Measurements from ENCODE around the gene MS4A8. TPM values are rescaled to one million over a fixed set of nuclear protein-coding genes. Genes with fewer than 3 reads are reported as not detected.

The MS4A8 gene
- total RNA-seq (ENCODE audit: low replicate concordance) = not detected in 2 replicates

- Histone ChIP-seq H3K9me3 (ENCODE audit: low read depth) (no peaks in the 10 kb centered on the region), H3K36me3 (no peaks in the 10 kb centered on the region), H3F3A (ENCODE audit: low read depth) (no peaks in the 10 kb centered on the region), H3K27me3 (no peaks in the 10 kb centered on the region), H3K4me1 (peaks cover 4% of the 10 kb centered on the region), H3K4me3 (no peak within 1 kb of the TSS), H3K9ac (no peak within 1 kb of the TSS), H2AFZ (replicated peaks) (peak within 1 kb of the TSS; percentile 17), H4K20me1 (ENCODE audit: low read depth) (no peaks in the 10 kb centered on the region), H3K4me2 (no peak within 1 kb of the TSS), H3K79me2 (ENCODE audit: low read depth) (no peaks in the 10 kb centered on the region), H3K27ac (no peak within 1 kb of the TSS)
- H3K4me3 Mint-ChIP-seq = no peak within 1 kb of the TSS
- no peak within 1 kb of the TSS for H3K27ac Mint-ChIP-seq
- H3K27me3 Mint-ChIP-seq (ENCODE audit: insufficient read depth, low read depth) = no peaks in the 10 kb centered on the region
- H3K4me1 Mint-ChIP-seq = peaks cover 8% of the 10 kb centered on the region
- H3K9me3 Mint-ChIP-seq = no peaks in the 10 kb centered on the region
- H3K36me3 Mint-ChIP-seq = no peaks in the 10 kb centered on the region
- TF ChIP-seq EZH2phosphoT487 (IDR thresholded peaks at IDR 0.05) (no peak), EZH2 (IDR thresholded peaks at IDR 0.05) (no peak)
- TF ChIP-seq, protein P1, sequence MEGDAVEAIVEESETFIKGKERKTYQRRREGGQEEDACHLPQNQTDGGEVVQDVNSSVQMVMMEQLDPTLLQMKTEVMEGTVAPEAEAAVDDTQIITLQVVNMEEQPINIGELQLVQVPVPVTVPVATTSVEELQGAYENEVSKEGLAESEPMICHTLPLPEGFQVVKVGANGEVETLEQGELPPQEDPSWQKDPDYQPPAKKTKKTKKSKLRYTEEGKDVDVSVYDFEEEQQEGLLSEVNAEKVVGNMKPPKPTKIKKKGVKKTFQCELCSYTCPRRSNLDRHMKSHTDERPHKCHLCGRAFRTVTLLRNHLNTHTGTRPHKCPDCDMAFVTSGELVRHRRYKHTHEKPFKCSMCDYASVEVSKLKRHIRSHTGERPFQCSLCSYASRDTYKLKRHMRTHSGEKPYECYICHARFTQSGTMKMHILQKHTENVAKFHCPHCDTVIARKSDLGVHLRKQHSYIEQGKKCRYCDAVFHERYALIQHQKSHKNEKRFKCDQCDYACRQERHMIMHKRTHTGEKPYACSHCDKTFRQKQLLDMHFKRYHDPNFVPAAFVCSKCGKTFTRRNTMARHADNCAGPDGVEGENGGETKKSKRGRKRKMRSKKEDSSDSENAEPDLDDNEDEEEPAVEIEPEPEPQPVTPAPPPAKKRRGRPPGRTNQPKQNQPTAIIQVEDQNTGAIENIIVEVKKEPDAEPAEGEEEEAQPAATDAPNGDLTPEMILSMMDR (IDR thresholded peaks at IDR 0.05) = no peak
- DNase-seq (ENCODE audit: low spot score) = no peak
Observed at GRCh38 chr11:60699284-60699691, at the start of gene MS4A8. TSS of gene MS4A8 (plus strand) at chr11:60699612. CDS start at chr11:60700861, 1,249 bp downstream.

- Histone ChIP-seq H4K20me1 (ENCODE audit: low read depth) (no peaks in the 10 kb centered on the region), H2AFZ (replicated peaks) (peak overlapping the region; percentile 36), H3K36me3 (no peaks in the 10 kb centered on the region), H3K4me3 (no peak overlapping the region), H3K4me2 (no peak overlapping the region), H3K9me3 (ENCODE audit: low read depth) (no peaks in the 10 kb centered on the region), H3K9ac (no peak overlapping the region), H3K27ac (no peak overlapping the region), H3K4me1 (no peaks in the 10 kb centered on the region), H3K27me3 (no peaks in the 10 kb centered on the region), H3K79me2 (ENCODE audit: low read depth) (no peaks in the 10 kb centered on the region), H3F3A (ENCODE audit: low read depth) (no peaks in the 10 kb centered on the region)
- DNase-seq (ENCODE audit: low spot score) = peak; percentile 6
- no peaks in the 10 kb centered on the region for H3K4me1 Mint-ChIP-seq
- no peaks in the 10 kb centered on the region for H3K36me3 Mint-ChIP-seq
- no peak overlapping the region for H3K27ac Mint-ChIP-seq
- no peaks in the 10 kb centered on the region for H3K9me3 Mint-ChIP-seq
- H3K27me3 Mint-ChIP-seq (ENCODE audit: insufficient read depth, low read depth) = peaks cover 2% of the 10 kb centered on the region
- TF ChIP-seq EZH2phosphoT487 (IDR thresholded peaks at IDR 0.05) = no peak
- TF ChIP-seq, protein P1 (IDR thresholded peaks at IDR 0.05) = peak; percentile 12
- TF ChIP-seq EZH2 (IDR thresholded peaks at IDR 0.05) = no peak
- no peak overlapping the region for H3K4me3 Mint-ChIP-seq
Observed at GRCh38 chr11:60657888-60658287, 41.5 kb upstream of the MS4A8 start.

GRCh38 chr11:60658409-60658808 is 41.0 kb upstream of the MS4A8 start:
- no peaks in the 10 kb centered on the region for H3K79me2 ChIP-seq (ENCODE audit: low read depth)
- peak overlapping the region; percentile 36 for H2AFZ ChIP-seq (replicated peaks)
- DNase-seq (ENCODE audit: low spot score) = no peak
- no peaks in the 10 kb centered on the region for H3F3A ChIP-seq (ENCODE audit: low read depth)
- H3K27ac Mint-ChIP-seq = no peak overlapping the region
- no peaks in the 10 kb centered on the region for H3K9me3 Mint-ChIP-seq
- H3K36me3 ChIP-seq = no peaks in the 10 kb centered on the region
- H3K27me3 Mint-ChIP-seq (ENCODE audit: insufficient read depth, low read depth) = peaks cover 2% of the 10 kb centered on the region
- H3K27ac ChIP-seq = no peak overlapping the region
- H4K20me1 ChIP-seq (ENCODE audit: low read depth) = no peaks in the 10 kb centered on the region
- H3K36me3 Mint-ChIP-seq = no peaks in the 10 kb centered on the region
- no peaks in the 10 kb centered on the region for H3K9me3 ChIP-seq (ENCODE audit: low read depth)
- H3K27me3 ChIP-seq = no peaks in the 10 kb centered on the region
- H3K9ac ChIP-seq = no peak overlapping the region
- H3K4me3 ChIP-seq = no peak overlapping the region
- no peak overlapping the region for H3K4me3 Mint-ChIP-seq
- TF ChIP-seq EZH2phosphoT487 (IDR thresholded peaks at IDR 0.05) (no peak), EZH2 (IDR thresholded peaks at IDR 0.05) (no peak)
- TF ChIP-seq, protein P1 (IDR thresholded peaks at IDR 0.05) = no peak
- no peaks in the 10 kb centered on the region for H3K4me1 Mint-ChIP-seq
- H3K4me2 ChIP-seq = no peak overlapping the region
- no peaks in the 10 kb centered on the region for H3K4me1 ChIP-seq

All from neural progenitor cell (in vitro differentiated cells).